Middle frontal gyrus (tissue), 1 donor: ENCODE data around the gene CFDP1.

Source experiments
- DNase-seq: peaks from one replicate; pipeline ENCODE4 v3.0.0-alpha.2; 2015; ENCODE audit warnings: low spot score; ENCODE audit errors: extremely low spot score

CFDP1 gene

GRCh38 chr16:75413951-75414350 is 19.4 kb downstream of the CFDP1 start:
- DNase-seq = no peak

- DNase-seq = no peak
Observed at GRCh38 chr16:75406943-75407342, 26.4 kb downstream of the CFDP1 start.

- DNase-seq = no peak
Observed at GRCh38 chr16:75402821-75403475, 30.4 kb downstream of the CFDP1 start.

GRCh38 chr16:75402159-75402820 is 31.0 kb downstream of the CFDP1 start:
- DNase-seq = no peak

GRCh38 chr16:75401691-75402090 is 31.6 kb downstream of the CFDP1 start:
- DNase-seq = no peak

GRCh38 chr16:75398333-75398732 is 35.0 kb downstream of the CFDP1 start:
- DNase-seq = no peak

GRCh38 chr16:75394941-75395340 is 38.4 kb downstream of the CFDP1 start:
- DNase-seq = no peak

- no peak for DNase-seq
Observed at GRCh38 chr16:75392906-75393305, 40.4 kb downstream of the CFDP1 start.

- DNase-seq = no peak
Observed at GRCh38 chr16:75390926-75391653, 42.2 kb downstream of the CFDP1 start.

GRCh38 chr16:75389096-75389690 is 44.1 kb downstream of the CFDP1 start:
- DNase-seq = no peak

- DNase-seq = no peak
Observed at GRCh38 chr16:75387951-75388350, 45.4 kb downstream of the CFDP1 start.

GRCh38 chr16:75385507-75386152 is 47.7 kb downstream of the CFDP1 start:
- peak; percentile 60 for DNase-seq

GRCh38 chr16:75383141-75383540 is 50.2 kb downstream of the CFDP1 start:
- DNase-seq = no peak

- DNase-seq = no peak
Observed at GRCh38 chr16:75382611-75383010, 50.7 kb downstream of the CFDP1 start.

- no peak for DNase-seq
Observed at GRCh38 chr16:75380870-75381269, 52.4 kb downstream of the CFDP1 start.

GRCh38 chr16:75379911-75380847 is 53.1 kb downstream of the CFDP1 start:
- DNase-seq = no peak

- DNase-seq = no peak
Observed at GRCh38 chr16:75379339-75379738, 54.0 kb downstream of the CFDP1 start.

- DNase-seq = no peak
Observed at GRCh38 chr16:75378616-75379015, 54.7 kb downstream of the CFDP1 start.

- DNase-seq = no peak
Observed at GRCh38 chr16:75377729-75378386, 55.4 kb downstream of the CFDP1 start.
